ENCODE data around the gene RFX1. TPM values are rescaled to one million over a fixed set of nuclear protein-coding genes. Genes with fewer than 3 reads are reported as not detected.

RFX1 gene
- total and polyA plus RNA-seq, 9 of the 15 experiments (the other 6 are each of a cell fraction or from before 2014, with no cell fraction given) = 0.14 to 19.3 (median 1.2) TPM

DNA sequence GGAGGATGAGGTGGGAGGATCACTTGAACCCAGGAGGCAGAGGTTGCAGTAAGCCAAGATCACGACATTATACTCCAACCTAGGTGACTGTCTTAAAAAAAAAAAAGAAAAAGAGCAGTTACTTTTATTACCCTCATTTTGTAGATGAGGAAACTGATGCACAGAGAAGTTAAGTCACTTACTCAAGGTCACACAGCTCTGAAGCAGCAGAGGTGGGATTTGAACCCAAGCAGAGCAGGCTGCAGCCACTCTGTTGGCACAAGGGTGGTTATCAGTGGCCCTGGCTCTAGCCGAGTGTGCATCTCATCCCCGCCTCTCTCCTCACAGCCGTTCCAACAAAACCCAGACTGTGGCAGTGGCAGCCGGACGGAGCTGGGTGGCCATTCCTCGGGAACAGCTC, 33.1 kb upstream of the RFX1 start:
- peaks cover 11% of the 10 kb centered on the region; the same call in 2 of the 3 replicates for H3K36me3 ChIP-seq (ENCODE audit: control insufficient read depth, insufficient read depth, low read length)
- no TSS peak for BruUV-seq (replicated peaks)
- no peaks in the 10 kb centered on the region for H3K9me3 ChIP-seq (replicated peaks; ENCODE audit: control insufficient read depth, insufficient read depth, low read depth, low read length)
- peaks cover 4 to 15% of the 10 kb centered on the region in 2 experiments; a peak in 2 of 5 replicates for H3K4me1 ChIP-seq (replicated peaks in 1 of 2; ENCODE audit: control insufficient read depth in 2 of 2, insufficient read depth in 2 of 2, low read length in 2 of 2)
- no peaks in the 10 kb centered on the region for H3K9me1 ChIP-seq (ENCODE audit: control insufficient read depth, insufficient read depth, low read length)
- intact Hi-C loops (cut with micrococcal nuclease) (loop anchor here (10.0 kb wide), 1 partner anchor 84 kb away; the partner anchor contains the start of gene DCAF15), in situ Hi-C loops (cut with MboI) (no loop called here)
- H3K4me2 ChIP-seq (ENCODE audit: insufficient read depth, low read length) = no peak overlapping the region
- ChIA-PET POLR2A (interaction anchor here (1.3 kb wide), 1 partner anchor 19 kb away, joined by 3 read pairs; no protein-coding TSS in a partner anchor), CTCF (ENCODE audit: low intra/inter-chr PET ratio) (no interaction called here)
- no peaks in the 10 kb centered on the region for H3K79me2 ChIP-seq (ENCODE audit: control insufficient read depth, insufficient read depth, low read length)
- H3K9ac ChIP-seq (ENCODE audit: insufficient read depth in 1 of 2, low read depth in 2 of 2, low read length in 2 of 2) = peak overlapping the region in 1 of 2 experiments; percentile 2; a peak in 1 of 4 replicates
- 81% methylated on average over 7 of the region's 7 CpGs for WGBS (ENCODE audit: insufficient coverage, low coverage, missing lambda C conversion rate)
- H3K27ac ChIP-seq (ENCODE audit: extremely low read depth, low read depth, low read length) = no peak overlapping the region; the same call in 2 of the 3 replicates
- no peak overlapping the region for H3K4me3 ChIP-seq
- no peaks in the 10 kb centered on the region for H4K20me1 ChIP-seq (replicated peaks; ENCODE audit: control insufficient read depth, insufficient read depth, low read length)
- DNase-seq (ENCODE audit: extremely low read depth in 1 of 4, low spot score in 3 of 4) (peak in 1 of 4 experiments; percentile 5), ATAC-seq (no peak), FAIRE-seq (no peak)
- H2AFZ ChIP-seq (ENCODE audit: low read depth, low read length) = no peak overlapping the region
- no peaks in the 10 kb centered on the region for H3K27me3 ChIP-seq (ENCODE audit: control insufficient read depth in 2 of 2, insufficient read depth in 2 of 2, low read length in 2 of 2)
- TF ChIP-seq STAG1 (CRISPR knock-in tag; IDR thresholded peaks at IDR 0.05; ENCODE audit: borderline replicate concordance) (no peak), SLC30A9 (CRISPR knock-in tag; IDR thresholded peaks at IDR 0.05) (no peak), KDM1A (IDR thresholded peaks at IDR 0.05) (peak; percentile 26 to 52; a peak in 2 of 4 replicates), ZNF696 (CRISPR knock-in tag; conservative IDR thresholded peaks at IDR 0.05) (no peak), ZFP36 (IDR thresholded peaks at IDR 0.05; ENCODE audit: low read depth, low read length, partially characterized antibody) (peak; percentile 59), ARHGAP35 (IDR thresholded peaks at IDR 0.05; ENCODE audit: partially characterized antibody) (no peak), ZNF695 (CRISPR knock-in tag; IDR thresholded peaks at IDR 0.05) (no peak), HDAC2 (IDR thresholded peaks at IDR 0.05) (peak; percentile 58; the same call in 1 of the 2 replicates), COPS2 (conservative IDR thresholded peaks at IDR 0.05) (no peak), RBM25 (IDR thresholded peaks at IDR 0.05; ENCODE audit: low read depth, low read length, severe bottlenecking) (peak; percentile 67), FOXJ2 (tag; IDR thresholded peaks at IDR 0.05) (no peak), BCOR (IDR thresholded peaks at IDR 0.05) (peak; percentile 81), ZNF707 (CRISPR knock-in tag; conservative IDR thresholded peaks at IDR 0.05) (no peak), C11orf30 (IDR thresholded peaks at IDR 0.05; ENCODE audit: low read depth) (no peak), SMAD2 (IDR thresholded peaks at IDR 0.05; ENCODE audit: low read depth, low read length) (no peak)
- TF ChIP-seq, protein P1, sequence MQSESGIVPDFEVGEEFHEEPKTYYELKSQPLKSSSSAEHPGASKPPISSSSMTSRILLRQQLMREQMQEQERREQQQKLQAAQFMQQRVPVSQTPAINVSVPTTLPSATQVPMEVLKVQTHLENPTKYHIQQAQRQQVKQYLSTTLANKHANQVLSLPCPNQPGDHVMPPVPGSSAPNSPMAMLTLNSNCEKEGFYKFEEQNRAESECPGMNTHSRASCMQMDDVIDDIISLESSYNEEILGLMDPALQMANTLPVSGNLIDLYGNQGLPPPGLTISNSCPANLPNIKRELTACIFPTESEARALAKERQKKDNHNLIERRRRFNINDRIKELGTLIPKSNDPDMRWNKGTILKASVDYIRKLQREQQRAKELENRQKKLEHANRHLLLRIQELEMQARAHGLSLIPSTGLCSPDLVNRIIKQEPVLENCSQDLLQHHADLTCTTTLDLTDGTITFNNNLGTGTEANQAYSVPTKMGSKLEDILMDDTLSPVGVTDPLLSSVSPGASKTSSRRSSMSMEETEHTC (IDR thresholded peaks at IDR 0.05) = no peak
- TF ChIP-seq, protein P2, sequence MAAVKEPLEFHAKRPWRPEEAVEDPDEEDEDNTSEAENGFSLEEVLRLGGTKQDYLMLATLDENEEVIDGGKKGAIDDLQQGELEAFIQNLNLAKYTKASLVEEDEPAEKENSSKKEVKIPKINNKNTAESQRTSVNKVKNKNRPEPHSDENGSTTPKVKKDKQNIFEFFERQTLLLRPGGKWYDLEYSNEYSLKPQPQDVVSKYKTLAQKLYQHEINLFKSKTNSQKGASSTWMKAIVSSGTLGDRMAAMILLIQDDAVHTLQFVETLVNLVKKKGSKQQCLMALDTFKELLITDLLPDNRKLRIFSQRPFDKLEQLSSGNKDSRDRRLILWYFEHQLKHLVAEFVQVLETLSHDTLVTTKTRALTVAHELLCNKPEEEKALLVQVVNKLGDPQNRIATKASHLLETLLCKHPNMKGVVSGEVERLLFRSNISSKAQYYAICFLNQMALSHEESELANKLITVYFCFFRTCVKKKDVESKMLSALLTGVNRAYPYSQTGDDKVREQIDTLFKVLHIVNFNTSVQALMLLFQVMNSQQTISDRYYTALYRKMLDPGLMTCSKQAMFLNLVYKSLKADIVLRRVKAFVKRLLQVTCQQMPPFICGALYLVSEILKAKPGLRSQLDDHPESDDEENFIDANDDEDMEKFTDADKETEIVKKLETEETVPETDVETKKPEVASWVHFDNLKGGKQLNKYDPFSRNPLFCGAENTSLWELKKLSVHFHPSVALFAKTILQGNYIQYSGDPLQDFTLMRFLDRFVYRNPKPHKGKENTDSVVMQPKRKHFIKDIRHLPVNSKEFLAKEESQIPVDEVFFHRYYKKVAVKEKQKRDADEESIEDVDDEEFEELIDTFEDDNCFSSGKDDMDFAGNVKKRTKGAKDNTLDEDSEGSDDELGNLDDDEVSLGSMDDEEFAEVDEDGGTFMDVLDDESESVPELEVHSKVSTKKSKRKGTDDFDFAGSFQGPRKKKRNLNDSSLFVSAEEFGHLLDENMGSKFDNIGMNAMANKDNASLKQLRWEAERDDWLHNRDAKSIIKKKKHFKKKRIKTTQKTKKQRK (IDR thresholded peaks at IDR 0.05; ENCODE audit: borderline replicate concordance, low read depth, low read length) = no peak
- TF ChIP-seq, protein P3, sequence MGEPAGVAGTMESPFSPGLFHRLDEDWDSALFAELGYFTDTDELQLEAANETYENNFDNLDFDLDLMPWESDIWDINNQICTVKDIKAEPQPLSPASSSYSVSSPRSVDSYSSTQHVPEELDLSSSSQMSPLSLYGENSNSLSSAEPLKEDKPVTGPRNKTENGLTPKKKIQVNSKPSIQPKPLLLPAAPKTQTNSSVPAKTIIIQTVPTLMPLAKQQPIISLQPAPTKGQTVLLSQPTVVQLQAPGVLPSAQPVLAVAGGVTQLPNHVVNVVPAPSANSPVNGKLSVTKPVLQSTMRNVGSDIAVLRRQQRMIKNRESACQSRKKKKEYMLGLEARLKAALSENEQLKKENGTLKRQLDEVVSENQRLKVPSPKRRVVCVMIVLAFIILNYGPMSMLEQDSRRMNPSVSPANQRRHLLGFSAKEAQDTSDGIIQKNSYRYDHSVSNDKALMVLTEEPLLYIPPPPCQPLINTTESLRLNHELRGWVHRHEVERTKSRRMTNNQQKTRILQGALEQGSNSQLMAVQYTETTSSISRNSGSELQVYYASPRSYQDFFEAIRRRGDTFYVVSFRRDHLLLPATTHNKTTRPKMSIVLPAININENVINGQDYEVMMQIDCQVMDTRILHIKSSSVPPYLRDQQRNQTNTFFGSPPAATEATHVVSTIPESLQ (CRISPR knock-in tag; IDR thresholded peaks at IDR 0.05) = no peak
